ENCODE results near the gene MRGPRG. TPM values are rescaled to one million over a fixed set of nuclear protein-coding genes. Genes with fewer than 3 reads are reported as not detected.

The MRGPRG gene
- total and polyA plus RNA-seq, 2 of the 4 experiments (the other 2 are of a cell fraction) = not detected

DNA sequence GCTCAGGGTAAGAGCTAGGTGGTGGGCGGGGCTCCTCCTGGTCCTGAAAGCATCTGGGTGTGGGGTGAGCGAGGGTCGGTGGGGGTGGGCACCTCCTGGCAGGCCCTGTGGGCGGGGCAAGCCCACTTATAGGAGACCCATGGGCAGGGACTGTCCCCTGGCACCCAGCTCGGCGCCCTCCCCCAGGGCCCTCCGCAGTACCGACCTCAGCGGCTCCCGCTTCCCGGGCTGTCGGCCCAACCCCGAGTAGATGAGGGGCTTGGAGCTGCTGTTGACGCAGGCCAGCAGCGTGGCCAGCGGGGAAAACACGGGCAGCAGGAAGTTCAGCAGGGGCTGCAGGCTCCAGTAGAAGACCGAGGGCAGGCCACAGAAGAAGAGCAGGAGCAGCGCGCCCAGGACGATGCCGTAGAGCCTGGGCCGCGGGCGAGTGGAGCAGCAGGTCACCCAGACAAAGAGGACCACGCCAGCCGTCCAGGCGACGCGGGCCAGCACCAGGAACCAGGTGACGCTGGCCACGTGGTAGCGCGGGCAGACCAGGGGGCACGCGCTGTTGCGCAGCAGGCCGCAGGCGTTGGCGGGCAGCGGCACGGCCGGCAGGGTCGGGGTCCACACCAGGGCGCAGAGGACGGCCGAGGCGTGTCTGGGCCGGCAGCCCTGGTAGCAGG, 663 bp downstream of the MRGPRG start:
- H3K14ac ChIP-seq (replicated peaks; ENCODE audit: low read depth, low read length) = no peak overlapping the region
- H3K18ac ChIP-seq (ENCODE audit: low read depth, low read length) = no peak overlapping the region
- H3K27me3 ChIP-seq (ENCODE audit: control insufficient read depth, insufficient read depth, low read length) = peaks cover 66% of the 10 kb centered on the region
- no peaks in the 10 kb centered on the region for H3K9me3 ChIP-seq (ENCODE audit: control insufficient read depth, insufficient read depth, low read length)
- no peaks in the 10 kb centered on the region for H3K4me1 ChIP-seq (ENCODE audit: control insufficient read depth, insufficient read depth, low read length)
- dilution Hi-C loops (cut with HindIII; ENCODE audit: low sequenced_read_pairs, unreplicated experiment) = no loop called here
- no peaks in the 10 kb centered on the region for H3K79me1 ChIP-seq (ENCODE audit: low read depth in 1 of 2, low read length in 2 of 2)
- CTCF ChIA-PET = no interaction called here
- H3K9me1 ChIP-seq (ENCODE audit: insufficient read depth, low read length) = no peaks in the 10 kb centered on the region
- H2AFZ ChIP-seq (replicated peaks; ENCODE audit: low read length, poor library complexity) = peak overlapping the region; percentile 2
- H3K23ac ChIP-seq (ENCODE audit: low read depth, low read length) = no peak overlapping the region
- no peak overlapping the region for H2BK120ac ChIP-seq (ENCODE audit: low read depth, low read length)
- no peak overlapping the region for H4K91ac ChIP-seq (ENCODE audit: insufficient read depth, low read depth, low read length)
- no peak overlapping the region for H2BK15ac ChIP-seq (ENCODE audit: low read depth, low read length)
- POLR2A ChIA-PET (ENCODE audit: unreplicated experiment) = no interaction called here
- BruUV-seq (replicated peaks) = no TSS peak
- no peak overlapping the region for H3K9ac ChIP-seq (ENCODE audit: low read depth, low read length)
- no peak for ATAC-seq (ENCODE audit: low read depth)
- H3K27ac ChIP-seq (ENCODE audit: insufficient read depth, low read length) = no peak overlapping the region
- 76% methylated on average over 23 of the region's 49 CpGs; no CpG with 5 or more reads in 1 of the 2 experiments for WGBS, 2 experiments (ENCODE audit: extremely low coverage in 2 of 2, insufficient read length in 1 of 2)
- H4K5ac ChIP-seq (ENCODE audit: low read depth, low read length) = no peak overlapping the region
- no peaks in the 10 kb centered on the region for H4K20me1 ChIP-seq (ENCODE audit: insufficient read depth, low read length)
- no peak overlapping the region for H3K56ac ChIP-seq (ENCODE audit: extremely low read depth, insufficient read depth, low read length)
- H3K4me2 ChIP-seq (ENCODE audit: low read depth, low read length) = no peak overlapping the region
- H2AK9ac ChIP-seq (replicated peaks; ENCODE audit: low read depth, low read length, poor library complexity) = no peak overlapping the region
- H4K8ac ChIP-seq (ENCODE audit: low read depth in 2 of 2, low read length in 2 of 2) = no peak overlapping the region
- intact Hi-C loops (cut with micrococcal nuclease) = loop anchor here (1.0 to 5.0 kb wide), 4 partner anchors 108 to 181 kb away; no protein-coding TSS in a partner anchor
- no peak overlapping the region for H2BK20ac ChIP-seq (ENCODE audit: low read depth, low read length)
- no peak overlapping the region for H2AK5ac ChIP-seq (ENCODE audit: low read depth, low read length)
- TF ChIP-seq RCOR1 (IDR thresholded peaks at IDR 0.05; ENCODE audit: insufficient replicate concordance, low read length) (no peak), POLR2A (IDR thresholded peaks at IDR 0.05; ENCODE audit: low read depth, low read length) (no peak), BHLHE40 (IDR thresholded peaks at IDR 0.05; ENCODE audit: low read depth, low read length) (no peak), CTCF (conservative IDR thresholded peaks at IDR 0.05; ENCODE audit: low read depth, low read length) (no peak), MXI1 (IDR thresholded peaks at IDR 0.05; ENCODE audit: borderline replicate concordance, low read depth, low read length) (no peak), FOS (IDR thresholded peaks at IDR 0.05; ENCODE audit: low read depth, low read length) (no peak), MAZ (IDR thresholded peaks at IDR 0.05; ENCODE audit: borderline replicate concordance, low read depth, low read length) (no peak), CHD1 (IDR thresholded peaks at IDR 0.05; ENCODE audit: low read depth, low read length) (no peak), CEBPB (IDR thresholded peaks at IDR 0.05; ENCODE audit: low read depth, low read length) (no peak), MAFK (IDR thresholded peaks at IDR 0.05; ENCODE audit: low read depth, low read length) (no peak), RFX5 (IDR thresholded peaks at IDR 0.05; ENCODE audit: low read depth, low read length) (no peak), SMC3 (IDR thresholded peaks at IDR 0.05; ENCODE audit: low read depth, low read length) (no peak), NFE2L2 (IDR thresholded peaks at IDR 0.05; ENCODE audit: low read depth, low read length) (no peak), RAD21 (IDR thresholded peaks at IDR 0.05; ENCODE audit: low read length) (no peak)
- TF ChIP-seq, protein P1, sequence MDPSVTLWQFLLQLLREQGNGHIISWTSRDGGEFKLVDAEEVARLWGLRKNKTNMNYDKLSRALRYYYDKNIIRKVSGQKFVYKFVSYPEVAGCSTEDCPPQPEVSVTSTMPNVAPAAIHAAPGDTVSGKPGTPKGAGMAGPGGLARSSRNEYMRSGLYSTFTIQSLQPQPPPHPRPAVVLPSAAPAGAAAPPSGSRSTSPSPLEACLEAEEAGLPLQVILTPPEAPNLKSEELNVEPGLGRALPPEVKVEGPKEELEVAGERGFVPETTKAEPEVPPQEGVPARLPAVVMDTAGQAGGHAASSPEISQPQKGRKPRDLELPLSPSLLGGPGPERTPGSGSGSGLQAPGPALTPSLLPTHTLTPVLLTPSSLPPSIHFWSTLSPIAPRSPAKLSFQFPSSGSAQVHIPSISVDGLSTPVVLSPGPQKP (IDR thresholded peaks at IDR 0.05; ENCODE audit: borderline replicate concordance, low read depth, low read length) = no peak
- TF ChIP-seq, protein P2, sequence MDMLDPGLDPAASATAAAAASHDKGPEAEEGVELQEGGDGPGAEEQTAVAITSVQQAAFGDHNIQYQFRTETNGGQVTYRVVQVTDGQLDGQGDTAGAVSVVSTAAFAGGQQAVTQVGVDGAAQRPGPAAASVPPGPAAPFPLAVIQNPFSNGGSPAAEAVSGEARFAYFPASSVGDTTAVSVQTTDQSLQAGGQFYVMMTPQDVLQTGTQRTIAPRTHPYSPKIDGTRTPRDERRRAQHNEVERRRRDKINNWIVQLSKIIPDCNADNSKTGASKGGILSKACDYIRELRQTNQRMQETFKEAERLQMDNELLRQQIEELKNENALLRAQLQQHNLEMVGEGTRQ (IDR thresholded peaks at IDR 0.05; ENCODE audit: low read depth, low read length) = no peak
- in situ Hi-C loops (cut with MboI; ENCODE audit: low sequenced_read_pairs) = no loop called here
- no peak overlapping the region for H3K4ac ChIP-seq (ENCODE audit: low read depth, low read length)
- DNase-seq = no peak
- H3K4me3 ChIP-seq (ENCODE audit: insufficient read depth, low read depth, low read length) = no peak overlapping the region
- no peak overlapping the region for H2BK5ac ChIP-seq (ENCODE audit: low read depth, low read length, poor library complexity, severe bottlenecking)
- H3K36me3 ChIP-seq (ENCODE audit: control insufficient read depth, insufficient read depth, low read length) = no peaks in the 10 kb centered on the region

Measured in IMR-90 (cell line).